ENCODE measurements around the gene IDE. TPM values are rescaled to one million over a fixed set of nuclear protein-coding genes. Genes with fewer than 3 reads are reported as not detected.

Gene IDE
- total RNA-seq, 1 donor from 2014 or later, result 17.2 TPM

DNA sequence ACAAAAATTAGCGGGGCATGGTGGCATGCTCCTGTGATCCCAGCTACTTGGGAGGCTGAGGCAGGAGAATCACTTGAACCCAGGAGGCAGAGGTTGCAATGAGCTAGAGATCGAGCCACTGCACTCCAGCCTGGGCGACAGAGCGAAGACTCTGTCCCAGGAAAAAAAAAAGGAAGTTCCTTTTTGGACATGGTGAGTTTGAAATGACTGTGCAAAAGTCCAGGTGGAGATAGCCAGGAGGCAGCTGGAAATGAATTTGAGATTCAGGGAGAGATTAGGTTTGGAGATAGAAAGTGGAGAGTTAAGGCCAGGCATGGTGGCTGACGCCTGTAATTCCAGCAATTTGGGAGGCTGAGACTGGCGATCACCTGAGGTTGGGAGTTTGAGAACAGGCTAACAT lies 143.8 kb downstream of the IDE start:
- no peak for DNase-seq
- peaks cover 3% of the 10 kb centered on the region for H3K27me3 Mint-ChIP-seq (ENCODE audit: unreplicated experiment)
- H3K4me3 Mint-ChIP-seq (ENCODE audit: unreplicated experiment), result no peak overlapping the region
- TF ChIP-seq CTCF (IDR thresholded peaks at IDR 0.05; ENCODE audit: partially characterized antibody, unreplicated experiment), result no peak
- no peaks in the 10 kb centered on the region for H3K36me3 Mint-ChIP-seq (ENCODE audit: unreplicated experiment)
- no peak overlapping the region for H3K27ac Mint-ChIP-seq (ENCODE audit: unreplicated experiment)
- peaks cover 5% of the 10 kb centered on the region for H3K4me1 Mint-ChIP-seq (ENCODE audit: low read depth, unreplicated experiment)
- H3K9me3 Mint-ChIP-seq (ENCODE audit: unreplicated experiment), result no peaks in the 10 kb centered on the region

DNA sequence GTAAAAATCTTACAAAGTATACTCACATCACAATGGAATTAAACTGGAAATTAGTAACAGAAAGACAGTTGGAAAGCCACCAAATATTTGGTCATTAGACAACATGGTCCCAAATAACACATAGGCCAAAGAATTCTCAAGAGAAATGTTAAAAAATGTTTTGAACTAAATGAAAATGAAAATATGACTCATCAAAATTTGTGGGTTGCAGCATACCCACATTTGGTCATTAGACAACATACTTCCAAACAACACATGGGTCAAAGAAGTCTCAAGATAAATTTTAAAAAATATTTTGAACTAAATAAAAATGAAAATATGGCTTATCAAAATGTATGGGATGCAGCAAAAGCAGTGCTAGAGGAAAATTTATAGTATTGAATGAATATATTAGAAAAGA lies 152.3 kb downstream of the IDE start:
- TF ChIP-seq CTCF (IDR thresholded peaks at IDR 0.05; ENCODE audit: partially characterized antibody, unreplicated experiment), result no peak
- no peak overlapping the region for H3K4me3 Mint-ChIP-seq (ENCODE audit: unreplicated experiment)
- H3K4me1 Mint-ChIP-seq (ENCODE audit: low read depth, unreplicated experiment), result no peaks in the 10 kb centered on the region
- peaks cover 4% of the 10 kb centered on the region for H3K9me3 Mint-ChIP-seq (ENCODE audit: unreplicated experiment)
- no peak overlapping the region for H3K27ac Mint-ChIP-seq (ENCODE audit: unreplicated experiment)
- H3K36me3 Mint-ChIP-seq (ENCODE audit: unreplicated experiment), result peaks cover 5% of the 10 kb centered on the region
- no peak for DNase-seq
- peaks cover 12% of the 10 kb centered on the region for H3K27me3 Mint-ChIP-seq (ENCODE audit: unreplicated experiment)

GRCh38 chr10:92420546-92421275 lies 153.2 kb downstream of the IDE start:
- H3K9me3 Mint-ChIP-seq (ENCODE audit: unreplicated experiment), result peaks cover 4% of the 10 kb centered on the region
- peak overlapping the region; percentile 28 for H3K27ac Mint-ChIP-seq (ENCODE audit: unreplicated experiment)
- peak overlapping the region; percentile 59 for H3K4me3 Mint-ChIP-seq (ENCODE audit: unreplicated experiment)
- peaks cover 12% of the 10 kb centered on the region for H3K27me3 Mint-ChIP-seq (ENCODE audit: unreplicated experiment)
- no peak for TF ChIP-seq CTCF (IDR thresholded peaks at IDR 0.05; ENCODE audit: partially characterized antibody, unreplicated experiment)
- no peaks in the 10 kb centered on the region for H3K4me1 Mint-ChIP-seq (ENCODE audit: low read depth, unreplicated experiment)
- DNase-seq, result no peak
- peaks cover 8% of the 10 kb centered on the region for H3K36me3 Mint-ChIP-seq (ENCODE audit: unreplicated experiment)

DNA sequence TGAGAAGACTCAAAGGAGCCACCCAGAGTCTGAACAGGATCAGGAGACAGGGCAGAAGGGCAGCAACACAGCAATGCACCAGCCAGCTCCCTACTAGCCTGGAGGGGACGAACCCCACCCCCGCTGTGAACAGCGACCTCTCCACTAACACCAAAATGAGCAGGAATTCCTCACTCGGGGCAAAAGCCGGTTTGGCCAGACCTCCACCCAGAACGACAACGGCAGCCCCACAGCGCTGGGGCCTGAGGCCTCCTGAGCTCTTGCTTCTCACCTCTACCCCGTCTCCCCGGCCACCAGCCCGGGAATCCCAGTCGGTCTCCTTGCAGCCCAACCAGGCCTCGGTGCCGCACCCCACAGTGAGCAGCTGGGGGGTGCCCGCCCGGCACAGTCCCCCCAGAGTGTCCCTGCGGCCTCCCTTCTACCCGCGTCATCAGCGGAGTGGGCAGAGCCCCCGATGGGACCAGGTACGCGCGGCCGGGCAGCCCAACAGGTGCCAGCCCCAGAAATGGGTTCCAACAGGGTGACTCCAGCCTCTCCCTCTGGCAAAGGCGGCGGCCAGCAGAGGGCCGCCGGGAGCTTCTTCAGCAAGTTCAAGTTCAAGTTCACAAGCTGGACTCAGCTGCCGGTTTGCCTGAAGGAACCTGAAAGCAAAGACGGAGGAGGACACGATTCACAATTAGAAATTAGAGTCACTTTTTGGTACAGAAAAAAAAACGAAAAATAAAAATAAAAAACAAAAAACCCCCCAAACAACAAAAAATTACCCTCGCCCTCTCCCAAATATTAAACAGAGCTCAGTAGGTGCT lies 153.9 kb downstream of the IDE start:
- Mint-ChIP-seq H3K36me3 (ENCODE audit: unreplicated experiment) (peaks cover 8% of the 10 kb centered on the region), H3K9me3 (ENCODE audit: unreplicated experiment) (peaks cover 4% of the 10 kb centered on the region), H3K4me3 (ENCODE audit: unreplicated experiment) (peak overlapping the region; percentile 59), H3K4me1 (ENCODE audit: low read depth, unreplicated experiment) (no peaks in the 10 kb centered on the region), H3K27ac (ENCODE audit: unreplicated experiment) (peak overlapping the region; percentile 28), H3K27me3 (ENCODE audit: unreplicated experiment) (peaks cover 12% of the 10 kb centered on the region)
- DNase-seq, result peak; percentile 35
- TF ChIP-seq CTCF (IDR thresholded peaks at IDR 0.05; ENCODE audit: partially characterized antibody, unreplicated experiment), result no peak

DNA sequence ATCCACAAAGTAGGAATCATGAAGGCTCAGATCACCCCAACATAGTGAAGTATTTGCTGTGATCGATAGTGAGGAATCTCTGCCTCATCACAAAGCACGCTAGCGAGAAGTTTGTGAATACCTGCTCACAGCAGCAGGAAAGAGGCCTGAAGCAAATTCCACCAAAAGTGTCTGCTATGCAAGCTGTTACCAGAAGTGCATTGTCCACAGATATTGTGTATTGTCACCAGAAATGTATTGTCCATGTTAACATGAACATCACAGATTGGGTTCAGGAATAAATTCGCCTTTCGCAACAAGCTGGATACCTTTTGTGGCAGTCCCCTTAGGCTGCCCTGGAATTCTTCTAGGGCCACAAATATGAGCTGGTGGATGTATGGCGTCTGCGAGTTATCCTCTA lies 155.0 kb downstream of the IDE start:
- DNase-seq, result no peak
- H3K27me3 Mint-ChIP-seq (ENCODE audit: unreplicated experiment), result peaks cover 12% of the 10 kb centered on the region
- peaks cover 8% of the 10 kb centered on the region for H3K36me3 Mint-ChIP-seq (ENCODE audit: unreplicated experiment)
- no peaks in the 10 kb centered on the region for H3K4me1 Mint-ChIP-seq (ENCODE audit: low read depth, unreplicated experiment)
- H3K27ac Mint-ChIP-seq (ENCODE audit: unreplicated experiment), result peak overlapping the region; percentile 22
- TF ChIP-seq CTCF (IDR thresholded peaks at IDR 0.05; ENCODE audit: partially characterized antibody, unreplicated experiment), result no peak
- no peak overlapping the region for H3K4me3 Mint-ChIP-seq (ENCODE audit: unreplicated experiment)
- H3K9me3 Mint-ChIP-seq (ENCODE audit: unreplicated experiment), result peaks cover 4% of the 10 kb centered on the region

All from glutamatergic neuron (in vitro differentiated cells).